ENCODE data around the gene FAM204A.

DNA sequence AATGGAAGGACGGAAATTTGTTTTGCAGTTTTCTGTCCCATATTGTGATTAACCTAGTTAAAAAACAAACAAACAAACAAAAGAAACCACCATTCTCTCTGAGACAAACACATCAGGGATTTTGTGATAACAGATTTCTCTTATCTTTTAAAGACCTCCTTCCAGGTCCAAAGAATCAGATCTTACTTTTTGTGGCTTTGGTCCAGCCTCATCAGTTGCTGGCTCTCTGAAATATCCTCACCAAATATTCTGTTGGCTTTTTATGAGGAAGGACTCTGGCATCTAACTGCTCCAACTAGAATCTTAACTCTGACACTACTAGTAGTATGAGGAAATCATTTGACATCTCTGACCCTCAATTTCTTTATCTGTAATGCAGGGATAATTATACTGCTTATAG, 4.8 kb downstream of the FAM204A start:
- TF ChIP-seq POLR2A (IDR thresholded peaks at IDR 0.05; ENCODE audit: low read depth, low read length) (no peak), POLR2AphosphoS5 (IDR thresholded peaks at IDR 0.05; ENCODE audit: low read depth, low read length) (no peak)
